GM21723 (cell line): ENCODE results near the gene FLVCR1.
"Not testable (repeated sequence)": the region's sequence is repeated elsewhere in the genome, so short reads cannot be mapped to it uniquely, and the experiment has no call there.

ENCODE experiments used
- ATAC-seq: cut with Tn5 transposase; IDR thresholded peaks from one replicate; pipeline ENCODE4 v1.9.1; 2021; ENCODE audit warnings: mild to moderate bottlenecking, moderate library complexity; ENCODE audit not compliant: unreplicated experiment

Gene FLVCR1

DNA sequence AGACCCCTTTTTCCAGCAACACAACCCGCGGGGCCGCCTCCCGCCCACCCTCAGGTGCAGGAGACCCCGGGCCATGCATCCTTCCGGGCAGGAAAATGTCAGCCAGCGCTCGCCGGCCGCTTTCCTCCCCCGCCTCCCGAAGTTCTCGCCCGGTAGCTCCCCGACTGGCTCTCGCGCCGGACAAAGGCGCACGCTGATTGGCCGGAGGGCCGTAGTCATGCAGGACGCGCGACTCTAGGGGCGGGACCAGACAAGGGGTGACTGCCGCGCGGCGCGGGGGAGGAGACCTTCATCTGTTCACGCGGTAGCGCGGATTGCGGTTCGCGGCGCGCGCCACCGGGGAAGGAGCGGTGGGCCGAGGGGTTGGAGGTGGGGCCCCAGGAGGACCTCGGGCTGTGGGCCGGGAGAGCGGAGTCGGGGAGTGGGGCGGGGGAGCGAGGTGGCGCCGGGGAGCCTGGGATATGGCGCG is at the start of gene FLVCR1:
Gene FLVCR1, plus strand, starts transcription at position 284 of the 469 bp plus-strand sequence. Its CDS starts 178 bp downstream, at position 462.
- peak; percentile 96 for ATAC-seq

GRCh38 chr1:212814537-212815334 is 43.3 kb upstream of the FLVCR1 start:
- no peak for ATAC-seq

GRCh38 chr1:212816567-212817278 is 41.4 kb upstream of the FLVCR1 start:
- ATAC-seq: no peak

GRCh38 chr1:212819726-212820125 is 38.3 kb upstream of the FLVCR1 start:
- ATAC-seq: peak; percentile 73

DNA sequence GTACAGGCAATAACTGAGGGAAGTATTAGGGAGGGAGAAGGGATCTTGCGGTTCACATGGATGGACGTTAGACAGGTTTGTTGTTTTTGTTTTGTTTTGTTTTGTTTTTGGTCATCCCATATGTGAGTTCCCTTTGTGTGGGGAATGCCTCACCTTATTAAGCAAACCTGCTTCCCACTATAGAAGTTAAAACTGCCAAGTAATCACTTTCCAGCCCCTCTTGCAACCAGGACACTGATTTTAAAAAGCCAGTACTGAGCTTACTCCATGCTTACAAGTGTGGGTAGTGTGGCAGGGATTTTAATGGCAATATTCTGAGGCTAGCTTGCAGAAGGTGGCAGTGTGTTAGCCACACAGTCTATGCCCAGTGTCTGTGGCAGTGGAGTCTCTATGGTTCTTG is 37.1 kb upstream of the FLVCR1 start:
- no peak for ATAC-seq

GRCh38 chr1:212822956-212823355 is 35.1 kb upstream of the FLVCR1 start:
- ATAC-seq: no peak

- no peak for ATAC-seq
Observed at GRCh38 chr1:212824201-212824600, 33.9 kb upstream of the FLVCR1 start.

DNA sequence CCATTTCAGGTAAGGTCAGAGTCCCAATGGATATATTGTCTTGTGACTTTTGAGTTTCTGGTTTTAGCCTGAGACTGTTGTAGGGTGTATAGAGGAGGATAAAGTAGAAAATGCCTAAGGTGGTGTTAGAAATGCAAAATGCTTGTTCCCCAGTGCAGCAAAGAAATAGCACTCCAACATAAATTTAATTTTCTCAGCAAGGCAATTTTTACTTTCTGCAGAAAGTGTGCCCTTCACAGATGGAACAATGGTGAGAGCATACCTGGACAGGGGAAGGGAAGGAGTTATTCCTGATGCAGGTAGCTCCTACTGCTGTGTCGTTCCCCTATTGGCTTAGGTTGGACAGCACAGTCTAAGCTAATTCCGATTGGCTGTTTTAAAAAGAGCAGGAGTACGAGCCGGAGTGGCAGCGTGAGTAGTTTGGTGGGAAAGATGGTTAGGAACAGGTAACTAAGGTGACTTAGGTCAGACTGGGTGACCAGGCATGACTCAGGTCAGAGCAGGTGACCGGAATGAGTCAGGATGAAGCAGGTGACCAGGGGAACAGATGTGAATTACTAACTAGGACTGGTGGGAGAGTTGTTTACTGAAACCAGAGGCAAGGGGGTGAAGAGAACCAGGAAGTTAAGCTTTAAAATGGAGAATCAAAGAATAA is 32.1 kb upstream of the FLVCR1 start:
- ATAC-seq: no peak

DNA sequence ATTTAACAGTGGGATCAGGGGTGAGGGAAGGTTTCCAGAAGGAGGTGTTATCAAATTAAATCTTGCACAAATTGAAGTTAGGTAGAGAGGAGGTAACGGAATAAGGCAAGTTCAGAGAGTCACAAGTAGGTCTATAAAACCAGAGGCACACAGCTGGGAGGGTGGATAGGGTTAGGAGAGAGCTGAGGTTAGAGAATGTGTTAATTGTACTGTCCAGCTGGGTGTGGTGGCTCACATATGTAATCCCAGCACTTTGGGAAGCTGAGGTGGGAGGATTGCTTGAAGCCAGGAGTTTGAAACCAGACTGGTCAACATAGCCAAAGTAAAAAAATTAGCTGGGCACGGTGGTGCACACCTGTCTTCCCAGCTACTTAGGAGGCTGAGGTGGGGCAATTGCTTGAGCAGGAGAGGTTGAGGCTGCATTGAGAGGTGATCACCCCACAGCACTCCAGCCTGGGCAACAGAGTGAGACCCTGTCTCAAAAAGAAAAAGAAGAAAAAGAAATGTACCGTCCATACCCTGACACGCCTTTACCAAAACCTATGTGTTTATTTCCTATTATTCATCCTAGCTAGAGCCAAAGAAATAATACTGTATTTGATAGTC is 30.8 kb upstream of the FLVCR1 start:
- no peak for ATAC-seq

DNA sequence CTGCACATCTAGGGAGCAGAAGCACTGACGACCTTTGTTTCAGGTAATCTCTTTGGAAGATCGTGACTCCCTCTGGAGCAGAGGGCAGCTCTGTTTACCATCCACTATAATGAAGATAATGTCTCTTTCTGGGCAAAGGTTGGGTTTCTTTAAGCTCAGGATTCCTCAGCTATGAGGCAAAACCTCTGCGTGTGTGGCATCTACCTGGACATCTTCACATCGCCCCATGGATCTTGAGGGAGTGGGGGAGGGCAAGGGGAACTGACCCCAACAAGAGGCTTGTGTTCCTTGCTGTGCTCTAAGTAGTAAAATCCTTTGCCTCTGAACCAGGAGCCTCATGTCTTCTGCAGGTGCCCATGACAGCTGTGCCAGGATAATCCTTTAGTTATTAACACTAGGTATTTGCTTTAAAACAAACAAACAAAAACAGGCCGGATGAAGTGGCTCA is 30.2 kb upstream of the FLVCR1 start:
- no peak for ATAC-seq

GRCh38 chr1:212828395-212828794 is 29.7 kb upstream of the FLVCR1 start:
- ATAC-seq: no peak

DNA sequence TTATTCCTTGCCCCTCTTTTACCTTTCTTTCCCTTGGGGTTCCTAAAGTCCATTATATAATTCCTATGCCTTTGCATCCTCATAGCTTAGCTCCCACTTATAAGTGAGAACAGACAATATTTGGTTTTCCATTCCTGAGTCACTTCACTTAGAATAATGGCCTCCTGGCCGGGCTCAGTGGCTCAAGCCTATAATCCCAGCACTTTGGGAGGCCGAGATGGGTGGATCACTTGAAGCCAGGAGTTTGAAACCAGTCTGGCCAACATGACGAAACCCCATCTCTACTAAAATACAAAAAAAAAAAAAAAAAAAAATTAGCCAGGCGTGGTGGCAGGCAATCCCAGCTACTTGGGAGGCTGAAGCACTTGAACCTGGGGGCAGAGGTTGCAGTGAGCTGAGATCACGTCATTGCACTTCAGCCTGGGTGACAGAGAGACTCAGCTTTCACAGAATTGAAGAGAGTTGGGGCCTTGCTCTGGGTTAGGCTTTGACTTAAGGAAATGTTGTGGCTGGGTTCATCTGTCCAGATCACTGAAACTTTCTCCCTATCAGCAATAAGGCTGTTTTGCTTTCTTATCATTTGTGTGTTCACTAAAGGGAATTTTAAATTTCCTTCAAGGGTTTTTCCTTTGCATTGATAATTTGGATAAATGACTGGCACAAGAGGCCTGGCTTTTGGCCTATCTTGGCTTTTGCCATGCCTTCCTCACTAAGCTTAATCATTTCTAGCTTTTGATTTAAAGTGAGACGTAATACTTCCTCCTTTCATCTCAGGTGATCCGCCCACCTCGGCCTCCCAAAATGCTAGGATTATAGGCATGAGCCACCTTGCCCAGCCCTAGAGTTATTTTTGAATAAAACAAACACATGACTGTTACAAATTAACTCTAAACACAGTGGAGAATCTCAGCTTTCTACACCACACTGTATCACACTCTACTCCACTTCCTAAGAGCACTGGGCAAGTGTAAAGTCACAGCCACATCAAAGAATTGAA is 24.6 kb upstream of the FLVCR1 start:
- peak; percentile 72 for ATAC-seq

GRCh38 chr1:212838145-212838544 is 19.9 kb upstream of the FLVCR1 start:
- ATAC-seq: no peak

- not testable (repeated sequence) for ATAC-seq
Observed at GRCh38 chr1:212844521-212844920, 13.6 kb upstream of the FLVCR1 start.

DNA sequence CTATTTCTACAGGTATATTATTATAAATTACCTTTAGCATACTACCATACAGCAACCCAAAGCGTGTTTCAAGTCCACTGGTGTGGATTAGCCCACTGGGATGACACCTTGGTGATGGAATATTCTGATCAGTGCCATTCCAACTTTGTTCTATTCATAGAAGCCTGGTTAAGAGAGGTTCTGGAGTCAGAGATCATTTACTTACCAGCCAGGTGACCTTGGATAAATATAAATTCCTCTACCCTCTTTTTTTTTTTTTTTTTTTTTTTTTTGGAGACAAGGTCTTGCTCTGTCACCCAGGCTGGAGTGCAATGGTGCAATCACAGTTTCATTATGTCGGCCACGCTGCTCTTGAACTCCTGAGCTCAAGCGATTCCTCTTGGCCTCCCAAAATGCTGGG is 10.5 kb upstream of the FLVCR1 start, which contains the start of gene SPATA45:
Gene SPATA45, minus strand, starts transcription at position 101 of the 400 bp plus-strand sequence. CDS start 11,500 bp downstream, outside the sequence.
- no peak for ATAC-seq

DNA sequence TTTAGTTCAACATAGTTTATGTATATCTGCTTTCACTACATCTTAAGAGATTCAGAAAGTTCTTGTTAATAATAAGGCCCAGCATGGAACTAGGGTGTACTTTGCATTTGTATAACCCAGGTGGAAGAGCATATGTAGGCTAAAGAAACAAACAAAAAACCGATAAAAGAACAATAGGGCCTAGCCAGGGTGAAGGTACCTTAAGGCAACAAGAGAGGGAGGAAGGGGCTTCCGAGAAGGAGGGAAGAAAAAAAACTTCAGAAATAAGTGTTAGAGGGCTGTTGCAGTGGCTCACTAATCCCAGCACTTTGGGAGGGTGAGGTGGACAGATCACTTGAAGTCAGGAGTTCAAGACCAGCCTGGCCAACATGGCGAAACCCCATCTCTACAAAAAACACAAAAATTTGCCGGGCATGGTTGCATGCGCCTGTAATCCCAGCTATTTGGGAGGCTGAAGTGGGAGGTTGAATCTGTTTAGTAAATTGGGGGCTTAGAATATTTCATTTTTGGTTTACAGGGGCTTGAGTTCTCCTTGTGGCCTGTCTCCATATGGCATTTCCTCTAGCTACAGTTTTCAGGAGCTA is 5.9 kb upstream of the FLVCR1 start:
- no peak for ATAC-seq

GRCh38 chr1:212853658-212854057 is 4.4 kb upstream of the FLVCR1 start:
- no peak for ATAC-seq

GRCh38 chr1:212856755-212857154 is 1.3 kb upstream of the FLVCR1 start:
- ATAC-seq: no peak
